ENCODE measurements around the gene CERK.
A peak's percentile ranks its signal among the peaks of the same experiment; 100 is the strongest.

The CERK gene

DNA sequence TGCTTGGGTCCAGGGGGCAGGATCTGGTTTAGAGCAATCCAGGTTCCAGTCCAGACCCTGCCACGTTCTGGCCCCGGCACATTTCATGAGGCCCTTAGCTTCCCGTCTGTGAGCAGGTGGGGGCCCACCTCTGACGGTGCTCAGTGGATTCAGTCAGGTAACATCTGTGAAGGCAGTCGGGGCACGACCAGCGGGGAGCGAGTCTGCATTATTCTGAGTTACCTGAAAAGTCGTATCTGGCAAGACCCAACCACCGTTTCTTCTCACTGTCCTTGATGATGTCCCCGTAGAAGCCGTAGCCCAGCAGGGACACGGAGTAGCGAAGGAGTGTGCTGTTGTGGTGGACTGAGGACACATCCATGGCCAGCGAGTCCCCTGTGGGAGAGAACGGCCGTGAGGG is 39.0 kb downstream of the CERK start:
- no peak for DNase-seq (ENCODE audit: low spot score)

DNA sequence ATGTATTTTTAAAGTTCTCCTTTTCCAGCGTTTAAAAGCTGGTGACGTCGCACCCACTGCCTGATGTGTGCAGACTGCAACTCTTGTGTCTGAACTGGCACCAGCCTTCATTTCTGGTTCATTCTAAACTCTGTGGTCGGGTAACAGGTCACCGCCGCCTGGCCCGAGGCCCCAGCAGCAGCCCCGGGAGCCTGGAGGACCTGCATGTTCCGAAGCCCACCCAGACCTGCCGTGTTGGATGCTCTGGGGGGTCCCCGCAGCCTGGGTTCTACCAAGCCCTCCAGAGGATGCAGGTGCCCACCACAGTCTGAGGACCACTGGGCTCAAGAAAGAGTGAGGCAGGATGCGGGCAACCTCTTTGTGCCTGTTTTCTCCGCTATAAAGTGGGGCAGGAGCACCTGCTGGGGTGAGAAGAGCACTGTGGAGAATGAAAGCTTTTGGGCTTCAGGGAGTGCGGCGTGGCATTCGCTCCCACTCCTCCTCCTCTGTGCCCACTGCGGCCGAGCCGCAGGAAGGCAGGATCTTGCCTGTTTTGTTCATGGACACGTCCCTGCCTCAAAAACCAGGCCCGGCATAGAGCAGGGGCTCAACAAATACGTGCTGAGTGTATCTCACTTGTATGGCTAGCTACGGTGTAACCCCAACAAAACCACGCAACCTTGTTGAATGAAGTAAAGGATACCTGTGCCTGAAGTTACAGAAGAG is 40.1 kb downstream of the CERK start:
- DNase-seq (ENCODE audit: low spot score), result no peak

DNA sequence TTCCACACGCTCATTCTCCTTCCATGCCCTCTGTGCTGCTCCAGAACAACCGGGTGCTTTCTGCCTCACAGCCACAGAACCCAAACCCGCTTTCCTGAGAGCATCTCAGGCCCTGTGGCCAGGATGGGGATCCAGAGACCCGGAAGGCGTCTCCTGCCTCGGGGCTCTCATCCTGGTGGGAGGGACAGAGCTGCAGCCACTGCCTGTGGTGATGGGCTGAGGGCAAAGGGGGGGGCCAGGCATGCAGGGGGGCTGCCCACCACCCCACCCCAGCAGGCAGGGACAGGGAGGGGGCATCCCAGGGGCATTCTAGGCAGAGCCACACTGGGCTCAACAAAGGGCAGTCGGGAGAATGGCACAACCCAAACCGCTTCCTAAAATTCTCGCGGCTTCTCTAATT is 41.4 kb downstream of the CERK start:
- DNase-seq (ENCODE audit: low spot score), result no peak

DNA sequence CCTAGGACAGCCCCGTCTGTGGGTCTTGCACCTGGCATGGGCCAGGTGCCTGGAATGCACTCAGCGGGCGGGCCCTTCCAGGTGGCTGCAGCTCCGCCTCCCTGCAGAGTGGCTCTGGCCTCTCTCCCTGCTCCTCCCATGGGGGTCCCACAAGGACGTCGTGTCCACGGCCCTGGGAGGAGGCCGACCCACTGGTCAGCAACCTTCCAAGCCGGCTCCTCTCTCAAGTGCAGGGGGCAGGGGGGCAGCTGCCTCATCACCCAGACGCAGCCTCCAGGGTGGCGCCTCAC is 41.9 kb downstream of the CERK start:
- no peak for DNase-seq (ENCODE audit: low spot score)

DNA sequence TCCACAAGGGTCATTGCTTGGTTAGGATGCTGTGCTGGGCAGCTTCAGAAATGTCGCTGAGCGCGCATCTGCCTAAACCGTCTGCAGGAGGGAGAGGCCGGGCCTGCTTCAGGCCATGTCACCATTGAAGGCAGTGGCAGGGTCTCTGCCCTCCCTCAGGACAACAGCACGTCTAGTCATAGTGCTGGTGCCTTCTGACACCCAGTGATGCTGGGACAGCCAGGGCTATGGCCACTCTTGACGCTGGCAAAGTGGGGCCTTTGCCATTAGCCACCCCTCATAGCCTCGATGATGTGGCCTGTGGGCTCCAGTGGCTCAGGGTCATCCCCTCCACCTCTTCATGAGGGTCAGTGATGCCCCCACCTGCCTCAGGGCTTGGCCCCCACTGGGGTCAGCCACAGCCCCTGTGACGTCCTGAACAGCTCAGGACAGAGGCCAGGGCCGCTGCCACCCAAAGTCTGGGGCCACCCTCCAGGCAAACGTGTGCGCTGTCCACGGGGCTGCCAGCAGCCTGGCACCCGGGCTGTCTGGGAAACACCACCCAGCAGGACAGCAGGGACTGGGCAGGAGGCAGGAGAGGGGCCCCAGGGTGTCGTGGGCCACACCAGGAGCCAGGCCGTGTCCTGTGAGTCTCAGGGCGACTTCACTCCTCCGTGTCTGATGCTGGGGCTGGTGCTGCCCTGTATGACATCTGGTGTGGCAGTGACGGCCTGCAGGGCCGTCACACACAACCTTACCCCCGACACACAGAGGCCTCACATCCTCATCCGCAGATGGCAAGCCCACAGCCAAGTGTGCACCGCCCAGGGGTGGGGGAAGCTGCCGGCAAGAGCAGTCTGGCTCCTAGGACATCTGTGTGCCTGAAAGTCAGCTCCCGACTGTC is 42.5 kb downstream of the CERK start:
- no peak for DNase-seq (ENCODE audit: low spot score)

DNA sequence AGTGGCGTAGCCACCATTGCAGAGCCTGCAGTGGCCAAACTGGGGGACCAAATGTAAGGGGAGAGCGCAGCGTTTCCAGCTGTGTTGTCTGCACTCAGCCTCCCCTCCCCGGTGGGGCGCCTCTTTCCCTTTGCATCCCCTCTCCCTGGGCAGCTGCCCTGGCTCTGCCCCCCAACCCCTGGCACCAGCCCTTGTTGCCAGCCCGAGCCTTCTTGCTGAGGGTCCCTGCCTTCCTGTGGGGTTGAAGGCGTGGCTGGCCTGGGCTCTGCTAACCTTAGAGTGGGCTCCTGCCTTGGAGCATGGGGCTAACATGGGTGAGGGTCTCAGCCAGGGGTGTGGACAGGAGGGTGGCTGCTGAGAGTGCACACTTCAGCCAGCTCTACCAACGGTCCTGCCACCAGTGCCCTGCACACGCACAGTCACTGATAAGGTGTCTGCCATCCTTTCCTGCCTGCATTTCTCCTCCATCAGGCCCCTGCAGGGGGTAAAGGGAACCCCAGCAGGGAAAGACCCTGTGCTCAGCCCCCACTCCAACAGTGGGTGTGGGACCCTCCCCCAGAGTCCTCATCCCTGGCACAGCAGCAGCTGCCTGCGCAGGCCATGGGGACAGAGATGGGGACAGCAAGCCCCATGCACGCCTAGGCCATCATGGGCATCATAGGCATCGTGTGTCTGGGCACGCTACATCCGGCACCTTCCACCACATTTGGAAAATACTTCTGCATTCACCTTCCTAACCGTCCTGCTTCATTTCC is 43.5 kb downstream of the CERK start:
- DNase-seq (ENCODE audit: low spot score), result no peak

DNA sequence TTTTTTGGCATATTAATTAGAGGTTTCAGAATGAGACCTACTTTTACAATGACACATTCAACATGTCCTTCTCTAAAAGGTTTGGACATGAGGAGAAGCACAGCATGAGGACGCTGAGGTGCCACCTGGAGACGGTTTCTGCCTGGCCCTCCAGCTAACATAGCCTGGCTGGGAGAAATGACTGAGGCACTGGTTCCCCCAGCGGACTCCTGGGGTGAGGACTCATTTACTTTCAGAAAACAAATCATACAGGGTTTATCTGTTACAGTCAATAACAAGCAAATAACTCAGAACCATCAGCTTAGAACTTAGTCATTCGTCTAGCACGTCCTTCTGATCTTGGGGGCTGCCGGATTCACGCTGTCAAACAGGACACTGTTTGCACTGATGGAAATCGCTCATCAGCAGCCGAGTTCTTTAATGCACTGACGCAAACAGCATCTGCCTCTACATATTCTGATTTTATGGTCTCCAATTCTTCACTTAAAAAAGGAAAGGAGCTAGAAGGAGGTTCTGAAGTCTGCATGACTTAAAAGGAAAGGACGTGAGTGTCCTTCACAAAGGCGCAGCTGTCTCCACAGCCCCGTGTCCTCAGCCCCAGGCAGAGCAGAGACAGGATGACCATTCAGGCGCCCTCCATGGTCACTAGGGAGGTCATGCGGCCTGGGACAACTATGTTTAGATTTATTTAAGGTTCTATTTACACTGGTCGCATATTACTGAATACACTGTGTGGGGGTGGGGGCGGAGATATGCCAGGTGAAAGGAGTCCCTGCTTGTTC is 44.2 kb downstream of the CERK start:
- no peak for DNase-seq (ENCODE audit: low spot score)

DNA sequence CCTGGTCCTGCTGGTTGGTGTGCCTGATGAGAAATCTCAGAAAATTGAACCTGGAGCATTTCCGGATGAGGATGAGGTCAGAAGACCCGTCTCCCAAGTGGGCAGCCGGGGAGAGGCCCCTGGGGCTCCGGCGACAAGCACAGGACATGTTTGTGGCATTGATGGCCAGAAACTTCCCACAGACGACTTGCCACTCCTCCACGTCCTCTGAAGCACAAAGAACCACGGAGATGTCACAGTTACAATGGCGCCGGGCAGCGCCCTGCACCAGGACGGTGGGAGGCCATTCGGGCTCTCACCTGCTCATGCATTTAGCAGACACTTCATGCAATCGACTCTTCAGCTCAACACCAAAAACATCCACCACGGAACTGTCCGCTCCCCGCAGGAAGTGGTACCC is 46.5 kb downstream of the CERK start:
- DNase-seq (ENCODE audit: low spot score), result no peak

DNA sequence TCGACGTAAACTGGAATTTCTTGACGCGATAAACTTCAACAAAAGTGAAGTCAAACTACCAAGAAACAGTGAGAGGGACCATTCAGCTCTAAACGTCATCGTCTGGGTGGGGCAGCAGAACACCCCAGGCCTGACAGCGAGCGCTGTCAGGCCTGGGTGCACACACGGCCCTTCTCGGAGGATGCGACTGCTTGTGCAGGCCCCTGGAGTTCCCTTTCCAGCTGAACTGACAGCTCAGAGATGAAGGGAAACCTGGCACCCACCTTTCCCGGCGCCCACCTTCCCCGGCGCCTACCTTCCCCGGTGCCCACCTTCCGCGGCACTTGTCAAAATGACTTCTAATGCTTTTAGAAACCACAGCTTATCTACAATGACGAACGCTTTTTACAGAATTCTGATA is 47.9 kb downstream of the CERK start:
- no peak for DNase-seq (ENCODE audit: low spot score)

DNA sequence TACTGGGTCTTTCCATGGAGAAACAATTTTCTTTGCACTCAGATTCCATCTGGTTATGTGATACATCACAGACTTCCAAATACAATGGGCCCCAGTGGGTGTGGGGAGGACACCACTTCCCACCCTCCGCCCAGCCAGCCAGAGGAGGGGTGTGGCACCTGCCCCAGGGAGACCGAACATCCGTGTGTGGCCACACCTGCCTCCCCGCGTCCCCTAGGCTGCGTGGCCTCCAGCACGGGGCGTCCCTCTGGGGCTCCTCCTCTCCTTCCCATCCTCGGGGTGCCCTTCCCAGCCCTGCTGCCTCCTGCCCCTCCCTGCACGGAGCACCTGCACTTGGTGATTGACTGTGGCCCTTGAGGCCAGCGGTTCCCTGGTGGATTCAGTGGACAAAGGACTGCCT is 49.1 kb downstream of the CERK start:
- no peak for DNase-seq (ENCODE audit: low spot score)

DNA sequence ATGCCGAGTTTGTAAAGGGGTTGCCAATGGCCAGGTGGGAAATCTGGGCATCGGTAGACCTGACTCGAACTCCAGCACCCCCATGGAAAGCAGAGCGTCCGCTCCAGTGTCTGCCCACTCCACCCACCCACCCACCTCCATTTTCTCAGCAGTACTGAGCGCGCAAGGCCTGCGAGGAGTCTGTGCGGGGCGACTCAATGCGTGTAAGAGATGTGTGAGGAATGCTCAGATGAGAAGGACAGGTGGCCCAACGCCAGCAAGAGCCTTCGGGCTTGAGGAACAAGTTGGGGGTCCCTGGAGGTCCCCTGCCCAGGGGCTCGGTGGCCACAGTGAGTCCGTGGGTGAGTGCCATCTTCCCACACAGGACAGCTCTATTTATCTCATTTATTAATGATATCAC is 50.6 kb downstream of the CERK start:
- DNase-seq (ENCODE audit: low spot score), result no peak

DNA sequence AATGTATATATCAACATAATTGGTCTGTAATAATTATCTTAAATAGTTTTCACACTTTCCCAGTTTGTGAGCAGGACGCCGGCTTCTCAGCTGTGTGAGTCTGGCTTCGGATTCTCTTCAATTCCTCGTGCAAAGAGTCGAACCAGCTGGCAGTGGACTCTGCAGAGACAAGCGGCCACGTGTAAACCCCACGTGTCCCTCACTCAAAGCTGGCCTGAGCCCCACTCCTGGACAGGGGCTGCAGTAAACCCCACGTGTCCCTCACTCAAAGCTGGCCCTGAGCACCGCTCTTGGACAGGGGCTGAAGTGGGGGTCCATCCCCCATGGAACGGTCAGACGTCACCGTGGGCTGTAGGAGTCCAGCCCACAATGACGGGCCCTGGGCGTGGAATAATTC is 51.0 kb downstream of the CERK start:
- no peak for DNase-seq (ENCODE audit: low spot score)

DNA sequence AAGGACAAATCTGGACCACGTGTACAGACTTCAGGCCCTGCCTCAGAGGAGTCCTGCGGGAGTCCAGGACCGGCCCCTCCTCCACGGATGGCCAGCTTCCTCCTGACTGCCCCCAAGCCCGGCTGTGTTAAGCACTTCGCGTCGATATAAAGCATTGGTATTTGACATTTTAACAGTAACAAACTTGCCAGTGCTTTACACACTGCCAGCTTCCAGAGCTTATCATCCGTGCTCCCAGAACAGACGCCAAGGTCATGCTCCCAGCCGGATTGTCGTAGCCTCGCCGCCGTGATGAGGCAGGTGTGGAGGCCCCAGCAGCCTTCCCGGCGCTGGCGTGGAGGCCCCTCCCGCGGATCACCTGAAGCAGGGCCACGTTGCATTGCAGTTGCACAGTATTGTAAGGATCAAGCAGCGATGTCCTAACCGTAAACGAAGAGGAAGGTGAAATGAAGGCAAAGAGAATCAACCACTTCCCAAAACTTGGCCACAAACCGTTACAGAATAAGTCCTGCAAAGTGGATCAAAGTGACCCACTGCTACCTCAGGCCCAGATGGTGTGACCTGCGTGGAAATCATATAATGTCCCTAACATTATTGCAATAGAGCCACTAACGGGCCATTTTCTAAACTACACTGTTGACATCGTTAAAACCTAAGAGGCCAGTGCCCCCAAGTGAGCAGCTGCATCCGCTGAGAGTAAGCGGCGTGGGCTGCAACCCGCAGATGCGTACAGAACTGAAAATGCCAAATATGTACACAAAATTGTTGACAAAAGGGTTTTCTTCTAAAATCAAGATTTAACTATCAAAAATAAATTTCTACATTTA is 51.6 kb downstream of the CERK start:
- no peak for DNase-seq (ENCODE audit: low spot score)

DNA sequence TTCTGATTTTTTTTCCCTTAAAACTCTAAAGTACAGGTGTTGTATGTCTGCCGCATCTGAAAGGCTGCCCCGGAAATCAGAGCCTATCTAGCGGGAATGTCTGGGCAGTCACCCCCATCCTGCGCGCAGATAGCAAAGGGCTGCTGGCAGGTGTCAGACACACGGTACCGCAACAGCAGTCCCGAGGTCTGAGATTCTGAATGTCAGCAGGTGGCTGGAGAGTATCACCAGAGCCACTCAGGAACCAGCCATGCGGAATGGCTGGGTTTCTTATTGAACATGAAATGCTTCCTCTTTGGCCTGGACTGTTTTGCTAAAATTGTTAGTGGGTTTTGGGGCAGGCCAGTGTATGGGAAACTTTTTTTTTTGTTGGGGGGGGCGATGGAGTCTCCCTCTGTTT is 53.3 kb downstream of the CERK start:
- DNase-seq (ENCODE audit: low spot score), result peak; percentile 86

DNA sequence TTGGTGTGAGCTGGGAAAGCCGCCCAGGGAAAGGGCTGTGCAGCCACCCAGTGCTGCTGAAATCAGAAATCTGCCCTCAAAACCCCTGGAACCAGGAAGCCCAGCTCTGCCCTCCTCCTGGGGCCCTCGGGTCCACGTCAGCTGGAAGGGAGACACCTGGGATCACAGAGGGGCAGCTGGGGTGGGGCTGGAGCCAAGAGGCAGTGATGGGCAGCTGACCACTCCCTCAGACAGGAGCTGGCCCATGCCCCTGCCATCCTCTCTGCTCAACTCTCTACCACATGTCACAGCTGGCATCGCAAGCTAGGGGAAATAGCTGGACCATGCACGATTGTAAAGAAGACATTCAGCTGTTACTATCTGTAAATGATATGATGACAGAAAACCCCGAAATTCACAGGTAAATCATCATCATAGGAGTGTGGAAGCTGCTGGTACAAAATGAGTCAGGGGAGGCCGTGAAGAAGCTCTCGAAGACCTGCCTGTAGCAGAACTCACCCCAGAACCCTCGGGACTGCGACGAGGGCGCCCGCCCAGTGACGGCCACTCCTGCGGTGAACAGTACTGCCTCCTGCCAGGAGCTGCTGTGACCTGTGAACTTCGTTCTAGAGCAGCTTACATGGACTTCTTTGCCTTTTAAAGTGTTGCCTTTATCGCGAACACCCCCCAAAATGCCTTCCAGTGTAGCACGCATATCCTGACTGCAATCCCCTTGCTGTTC is 55.9 kb downstream of the CERK start:
- DNase-seq (ENCODE audit: low spot score), result no peak

DNA sequence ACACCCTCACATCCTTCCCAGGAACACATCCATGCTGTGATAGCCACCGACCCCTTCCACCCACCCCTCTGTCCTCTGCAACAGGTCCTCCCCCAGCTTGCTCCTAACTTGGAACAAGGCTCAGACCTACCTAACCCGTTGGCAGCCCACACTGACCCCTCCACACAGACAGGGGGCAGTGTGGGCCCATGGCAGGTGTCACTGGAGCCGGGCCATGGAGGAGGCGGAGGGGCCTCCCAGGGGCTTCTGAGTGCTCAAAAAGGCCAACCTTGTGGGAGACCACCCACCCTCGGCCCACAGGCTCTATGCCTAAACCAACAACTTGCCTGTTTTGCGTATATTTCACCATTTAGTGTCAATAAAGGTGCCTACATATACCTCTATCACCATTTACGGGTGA is 57.0 kb downstream of the CERK start:
- peak; percentile 59 for DNase-seq (ENCODE audit: low spot score)

DNA sequence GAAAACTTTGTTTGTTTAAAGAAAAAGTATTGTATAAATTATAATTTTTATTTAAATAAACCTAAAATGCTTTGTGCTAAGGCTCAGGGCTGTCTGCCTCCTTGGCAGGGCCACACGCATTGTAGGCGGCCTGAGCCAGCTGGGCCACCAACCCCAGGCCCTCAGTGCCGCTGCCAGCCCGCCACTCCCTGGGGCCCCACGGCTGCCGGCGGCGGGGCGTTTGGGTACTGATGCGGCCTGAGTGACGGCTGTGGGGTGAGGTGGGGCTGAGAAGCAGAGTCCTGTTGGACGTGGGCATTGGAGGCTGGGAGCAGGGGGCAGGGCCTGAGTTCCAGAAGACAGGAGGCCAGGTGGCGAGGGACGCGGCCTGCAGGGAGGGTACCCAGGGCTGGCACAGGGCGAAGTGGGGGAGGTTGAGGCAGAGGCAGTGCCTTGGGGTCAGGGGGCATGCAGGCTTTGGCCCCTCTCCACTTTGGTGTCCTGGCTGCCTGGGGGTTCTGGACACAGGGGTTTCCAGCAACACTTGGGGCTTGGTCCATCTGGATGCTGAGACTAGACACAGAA is 58.3 kb downstream of the CERK start:
- DNase-seq (ENCODE audit: low spot score), result no peak

DNA sequence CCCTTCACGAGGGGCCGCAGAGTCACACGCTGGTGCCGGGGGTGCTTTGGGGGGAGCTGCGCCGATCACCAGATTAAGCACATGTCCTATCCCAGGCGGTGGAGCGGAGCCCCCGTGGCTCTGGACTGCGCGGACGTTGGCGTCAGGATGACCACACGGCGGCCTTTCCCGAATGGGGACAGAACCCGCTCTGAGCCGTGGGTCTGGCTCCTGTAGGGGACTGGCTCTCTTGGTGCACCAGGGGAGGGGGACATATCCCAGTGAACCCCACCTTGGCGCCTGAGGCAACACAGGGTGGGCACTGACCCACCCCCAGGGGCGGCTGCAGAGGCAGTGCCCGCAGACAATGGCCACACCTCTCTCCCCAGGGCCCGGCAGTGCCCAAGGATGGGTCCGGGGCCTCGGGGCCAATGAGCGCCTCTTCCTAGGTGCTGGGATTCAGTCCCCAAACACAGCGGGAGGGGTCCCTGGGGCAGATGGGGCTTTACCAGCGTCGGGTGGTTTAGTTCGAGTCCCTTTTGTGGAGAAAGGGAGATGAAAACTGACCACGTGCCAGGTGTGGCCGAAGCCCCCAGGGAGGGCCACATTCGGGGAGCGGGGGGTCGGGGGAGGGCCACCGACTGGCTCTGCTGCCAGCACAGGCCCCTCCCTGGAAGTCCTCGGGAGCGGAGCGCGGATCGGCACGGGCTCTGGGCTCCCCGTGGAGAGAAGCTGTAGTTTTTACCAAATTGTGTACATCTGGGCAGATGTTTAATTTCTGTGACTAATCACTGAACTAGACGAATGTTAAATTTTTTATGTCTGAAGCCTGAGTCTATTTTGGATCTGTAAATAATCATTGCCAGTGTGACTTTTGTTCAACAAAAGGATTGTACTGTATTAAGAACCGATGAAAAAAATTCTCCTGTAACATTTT is 59.0 kb downstream of the CERK start:
- DNase-seq (ENCODE audit: low spot score), result no peak

DNA sequence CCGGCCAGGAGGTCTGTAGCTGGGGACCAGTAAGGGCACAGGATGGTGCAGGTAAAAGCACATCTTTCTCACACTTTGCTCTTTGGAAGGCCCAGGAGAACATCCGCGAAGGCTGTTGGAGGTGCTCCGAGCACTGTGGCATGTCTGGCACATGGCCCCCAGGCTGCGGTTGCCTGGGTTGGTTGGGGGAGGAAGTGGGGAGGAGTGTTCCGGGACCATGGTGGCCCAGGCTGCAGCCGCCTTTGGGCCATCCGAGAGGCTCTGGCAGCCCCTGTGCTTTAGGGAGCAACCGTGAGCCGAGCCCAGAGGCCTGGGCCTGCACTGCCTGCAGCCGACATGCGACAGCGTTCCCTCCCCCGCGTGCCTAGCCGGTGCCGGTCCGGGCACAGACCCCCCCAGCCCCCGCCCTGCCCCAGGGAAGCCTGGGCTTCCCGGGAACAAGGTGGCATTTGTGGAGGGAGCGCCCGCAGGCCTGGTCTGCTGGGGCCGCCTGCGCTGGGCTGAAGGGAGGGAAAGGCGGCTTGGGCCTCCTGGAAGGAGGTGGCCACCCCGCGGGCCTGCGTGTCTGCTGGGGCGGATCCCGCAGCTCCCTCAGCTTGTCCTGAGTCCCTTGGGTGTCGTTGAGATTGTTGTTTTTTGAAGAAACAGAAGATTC is 59.9 kb downstream of the CERK start:
- DNase-seq (ENCODE audit: low spot score), result no peak

Data from germinal center (tissue), 1 donor.